H1 (cell line): ENCODE results near the gene SPOCK2. TPM values are rescaled to one million over a fixed set of nuclear protein-coding genes. Genes with fewer than 3 reads are reported as not detected.

Source experiments
- CTCF ChIA-PET: fragments of 300-600 bp; sonication (Branson Sonifier 250); formaldehyde crosslinking; loops from one replicate; lab custom pipeline; 2021; ENCODE audit not compliant: partially characterized antibody; lab: Charles Lee
- POLR2A ChIA-PET: fragments of 300-600 bp; sonication (Branson Sonifier 250); formaldehyde crosslinking; loops from one replicate; lab custom pipeline; 2021; ENCODE audit warnings: inconsistent platforms; ENCODE audit not compliant: partially characterized antibody; lab: Charles Lee
- DNase-seq, 2 experiments: peaks; one replicate each; pipeline versions ENCODE4 v3.0.0 to v3.0.0-alpha.2; 2010 to 2022; ENCODE audit warnings: low spot score in 2 of 2, low read depth in 1 of 2, mixed read lengths in 1 of 2
- FAIRE-seq: peaks from 2 replicates; lab custom pipeline; 2011; peaks lifted over from hg19 to GRCh38; lab: Jason Lieb, UNC
- H2AFZ ChIP-seq: 2 replicates; pipeline ENCODE4 v1.8.1; 2012; ENCODE audit warnings: low read length, inconsistent platforms
- H2AK5ac ChIP-seq: 2 replicates; pipeline ENCODE4 v1.6.1; 2013; ENCODE audit warnings: low read depth, low read length
- H2BK120ac ChIP-seq: replicated peaks from 2 replicates; pipeline ENCODE3; 2013; ENCODE audit warnings: low read depth, low read length, inconsistent platforms
- H2BK12ac ChIP-seq: 2 replicates; pipeline ENCODE4 v1.6.1; 2013; ENCODE audit warnings: low read depth, low read length
- H2BK15ac ChIP-seq: 2 replicates; pipeline ENCODE4 v1.6.1; 2013; ENCODE audit warnings: low read length
- H2BK20ac ChIP-seq: 2 replicates; pipeline ENCODE4 v1.6.1; 2013; ENCODE audit warnings: low read length
- H2BK5ac ChIP-seq: 2 replicates; pipeline ENCODE4 v1.6.1; 2013; ENCODE audit warnings: low read depth, low read length
- H3K14ac ChIP-seq: 2 replicates; pipeline ENCODE4 v1.6.1; 2013; ENCODE audit warnings: inconsistent platforms; ENCODE audit not compliant: insufficient read length
- H3K18ac ChIP-seq: 2 replicates; pipeline ENCODE4 v1.6.1; 2013; ENCODE audit warnings: low read length; ENCODE audit errors: extremely low read depth
- H3K23ac ChIP-seq: 2 replicates; pipeline ENCODE4 v1.6.1; 2013; ENCODE audit warnings: inconsistent platforms; ENCODE audit not compliant: insufficient read length
- H3K23me2 ChIP-seq: 2 replicates; pipeline ENCODE4 v1.6.1; 2013; ENCODE audit warnings: low read depth, low read length
- H3K27ac ChIP-seq: 2 replicates; pipeline ENCODE4 v1.6.1; 2011; ENCODE audit warnings: low read depth, low read length, inconsistent platforms
- H3K27me3 ChIP-seq, 4 experiments: replicated peaks in 1 of 4; 1 replicate in 1 of 4; 2 replicates in 3 of 4; pipeline versions ENCODE4 v1.6.1 to v1.8.1; 2011 to 2013; ENCODE audit warnings: low read length in 3 of 4, mild to moderate bottlenecking in 3 of 4, inconsistent platforms in 2 of 4, mixed read lengths in 2 of 4, moderate library complexity in 1 of 4; ENCODE audit not compliant: control insufficient read depth in 3 of 4, insufficient read depth in 3 of 4; ENCODE audit errors: extremely low read depth in 1 of 4
- H3K36me3 ChIP-seq, 4 experiments: 2 replicates each; pipeline versions ENCODE4 v1.6.1 to v1.8.1; 2011 to 2013; ENCODE audit warnings: mild to moderate bottlenecking in 4 of 4, low read length in 3 of 4, moderate library complexity in 2 of 4, control low read depth in 1 of 4, inconsistent platforms in 1 of 4; ENCODE audit not compliant: insufficient read depth in 4 of 4, control insufficient read depth in 2 of 4
- H3K4ac ChIP-seq: replicated peaks from 2 replicates; pipeline ENCODE3; 2013; ENCODE audit warnings: low read length, low read depth, mixed read lengths, inconsistent platforms; ENCODE audit not compliant: insufficient read length
- H3K4me1 ChIP-seq, 4 experiments: replicated peaks in 1 of 4; 1 replicate in 1 of 4; 2 replicates in 3 of 4; pipeline versions ENCODE4 v1.6.1 to v1.8.1; 2011 to 2013; ENCODE audit warnings: low read length in 3 of 4, inconsistent platforms in 2 of 4, mixed read lengths in 1 of 4; ENCODE audit not compliant: insufficient read depth in 4 of 4, control insufficient read depth in 3 of 4
- H3K4me2 ChIP-seq, 2 experiments: 2 replicates each; pipeline versions ENCODE4 v1.6.1 to v1.8.1; 2011 to 2013; ENCODE audit warnings: low read depth in 2 of 2, low read length in 2 of 2, control low read depth in 1 of 2, inconsistent platforms in 1 of 2, mild to moderate bottlenecking in 1 of 2; ENCODE audit not compliant: insufficient read depth in 1 of 2
- H3K4me3 ChIP-seq, 4 experiments: fragments of 200-600, 300-600 bp in 1 of 4; sonication (generic), shearing (Covaris generic), sonication (Bioruptor Twin) in 1 of 4; 2 replicates each; pipeline versions ENCODE4 v1.5.1 to v1.8.1; 2011 to 2016; ENCODE audit warnings: low read length in 4 of 4, low read depth in 3 of 4, control low read depth in 2 of 4, inconsistent platforms in 2 of 4, mild to moderate bottlenecking in 2 of 4, mixed read lengths in 1 of 4, moderate library complexity in 1 of 4; ENCODE audit not compliant: insufficient read depth in 2 of 4; ENCODE audit errors: extremely low read depth in 1 of 4
- H3K56ac ChIP-seq: replicated peaks from 2 replicates; pipeline ENCODE3; 2013; ENCODE audit warnings: low read depth, mild to moderate bottlenecking, mixed read lengths, low read length, inconsistent platforms; ENCODE audit not compliant: insufficient read length
- H3K79me1 ChIP-seq: 2 replicates; pipeline ENCODE4 v1.6.1; 2013; ENCODE audit warnings: low read depth, low read length, control low read depth
- H3K79me2 ChIP-seq, 2 experiments: 2 replicates each; pipeline versions ENCODE4 v1.6.1 to v1.8.1; 2012 to 2013; ENCODE audit warnings: low read length in 2 of 2, mild to moderate bottlenecking in 2 of 2, inconsistent platforms in 1 of 2; ENCODE audit not compliant: insufficient read depth in 2 of 2, control insufficient read depth in 1 of 2
- H3K9ac ChIP-seq, 4 experiments: replicated peaks in 1 of 4; 1 replicate in 1 of 4; 2 replicates in 3 of 4; pipeline versions ENCODE4 v1.6.1 to v1.8.1; 2011 to 2013; ENCODE audit warnings: low read depth in 3 of 4, low read length in 3 of 4, control low read depth in 2 of 4, mild to moderate bottlenecking in 2 of 4, moderate library complexity in 2 of 4, inconsistent platforms in 1 of 4; ENCODE audit errors: extremely low read depth in 1 of 4
- H3K9me3 ChIP-seq, 2 experiments: 2 replicates each; pipeline versions ENCODE4 v1.6.1 to v1.8.1; 2012 to 2013; ENCODE audit warnings: mild to moderate bottlenecking in 2 of 2, moderate library complexity in 2 of 2, control low read depth in 1 of 2, inconsistent platforms in 1 of 2, low read depth in 1 of 2, low read length in 1 of 2, mixed read lengths in 1 of 2; ENCODE audit not compliant: insufficient read depth in 2 of 2
- H4K20me1 ChIP-seq, 2 experiments: replicated peaks in 1 of 2; 2 replicates each; pipeline versions ENCODE3 to v1.8.1; 2011 to 2013; ENCODE audit warnings: inconsistent platforms in 2 of 2, low read length in 2 of 2, mild to moderate bottlenecking in 1 of 2; ENCODE audit not compliant: insufficient read depth in 2 of 2, control insufficient read depth in 1 of 2
- H4K5ac ChIP-seq: 2 replicates; pipeline ENCODE4 v1.6.1; 2013; ENCODE audit warnings: low read length, low read depth, mixed read lengths, inconsistent platforms; ENCODE audit not compliant: insufficient read length
- H4K8ac ChIP-seq: 2 replicates; pipeline ENCODE4 v1.8.0; 2013; ENCODE audit warnings: mild to moderate bottlenecking, moderate library complexity, low read length, inconsistent platforms; ENCODE audit not compliant: insufficient read depth; ENCODE audit errors: extremely low read depth
- H4K91ac ChIP-seq: replicated peaks from 2 replicates; pipeline ENCODE3; 2013; ENCODE audit warnings: low read length, mixed read lengths, inconsistent platforms; ENCODE audit not compliant: insufficient read length
- CBX8 ChIP-seq: fragments of 300-800, 300-1000 bp; sonication (generic); IDR thresholded peaks from 2 replicates; pipeline ENCODE4 v1.7.1; 2016; ENCODE audit warnings: low read depth, low read length, borderline replicate concordance
- E2F6 ChIP-seq: IDR thresholded peaks from 2 replicates; pipeline ENCODE4 v1.6.1; 2012; ENCODE audit warnings: inconsistent platforms
- FOSL1 ChIP-seq: IDR thresholded peaks from 2 replicates; pipeline ENCODE4 v1.6.1; 2011; ENCODE audit warnings: mild to moderate bottlenecking, low read depth, low read length, moderate library complexity; ENCODE audit not compliant: insufficient read depth
- GTF2F1 ChIP-seq: IDR thresholded peaks from 2 replicates; pipeline ENCODE4 v1.6.1; 2012; ENCODE audit warnings: low read depth, low read length, improper control_type of control experiment, borderline replicate concordance
- MAX ChIP-seq: IDR thresholded peaks from 2 replicates; pipeline ENCODE4 v1.6.1; 2012; ENCODE audit warnings: inconsistent platforms
- NRF1 ChIP-seq: IDR thresholded peaks from 2 replicates; pipeline ENCODE4 v1.6.1; 2011; ENCODE audit warnings: mild to moderate bottlenecking, low read depth, low read length, improper control_type of control experiment
- PHF8 ChIP-seq: fragments of 200-600 bp; sonication (generic); conservative IDR thresholded peaks from 2 replicates; pipeline ENCODE4 v1.7.1; 2012; ENCODE audit warnings: low read depth, mild to moderate bottlenecking, inconsistent platforms, low read length, moderate library complexity
- RBBP5 ChIP-seq: IDR thresholded peaks from 2 replicates; pipeline ENCODE4 v1.7.1; 2012; ENCODE audit warnings: low read depth, mild to moderate bottlenecking, inconsistent platforms, low read length, moderate library complexity, borderline replicate concordance
- RNF2 ChIP-seq: fragments of 200-900, 300-1000 bp; sonication (generic); IDR thresholded peaks from 2 replicates; pipeline ENCODE4 v1.7.1; 2016; ENCODE audit warnings: borderline replicate concordance, low read depth, mild to moderate bottlenecking, antibody characterized with exemption, low read length; ENCODE audit not compliant: poor library complexity, severe bottlenecking; ENCODE audit errors: missing control alignments
- USF2 ChIP-seq: IDR thresholded peaks from 2 replicates; pipeline ENCODE4 v1.6.1; 2011; ENCODE audit warnings: low read length, improper control_type of control experiment
- WGBS, 2 experiments: shearing (Covaris generic) in 1 of 2; methylation state at CpG; one replicate each; pipeline versions ENCODE4 v1.1.6 to v1.1.7; 2013 to 2015; ENCODE audit warnings: low lambda C conversion rate in 2 of 2, mixed read lengths in 2 of 2, inconsistent platforms in 1 of 2, low coverage in 1 of 2, missing lambda C conversion rate in 1 of 2; ENCODE audit not compliant: insufficient replicate concordance in 2 of 2, insufficient coverage in 1 of 2, insufficient read length in 1 of 2; ENCODE audit errors: extremely low coverage in 1 of 2, missing lambda C conversion rate in 1 of 2; 5-methylcytosine and 5-hydroxymethylcytosine counted together
- polyA plus RNA-seq, 7 experiments: library from polyadenylated mRNA; depleted of rRNA in 3 of 7; stranded (reverse) in 5 of 7; unstranded in 2 of 7; fragments of >200 nt in 5 of 7; fragments of 200-250 nt in 2 of 7; gene quantifications; 1 replicate in 5 of 7; 2 replicates in 1 of 7; 4 replicates in 1 of 7; pipeline versions ENCODE4 v1.2.1 to v1.2.3, GENCODE V29; 2011 to 2013; ENCODE audit warnings: missing spikeins in 2 of 7, mixed read lengths in 2 of 7
- total RNA-seq: library from RNA; stranded (reverse); fragmentation: NEBNext Ultra II Directional; extraction: Animal tissue kit (Norgen Biotek cat#: 25700); gene quantifications from 2 replicates; pipeline ENCODE4 v1.2.1, GENCODE V29; 2021

The SPOCK2 gene
- total and polyA plus RNA-seq, 2 of the 8 experiments (the other 6 are each of a cell fraction or from before 2014, with no cell fraction given), result 1.5 to 1.9 TPM

- POLR2A ChIA-PET, result interaction anchor here (1.0 to 1.1 kb wide), 2 partner anchors 10 to 48 kb away, joined by 3 to 4 read pairs; partner anchors contain the start of gene CHST3
- TF ChIP-seq GTF2F1 (no peak), MAX (no peak), RBBP5 (no peak), NRF1 (no peak), PHF8 (no peak), USF2 (no peak), FOSL1 (no peak), CBX8 (no peak), E2F6 (no peak), RNF2 (no peak)
Observed at GRCh38 chr10:72011976-72012512, 76.3 kb downstream of the SPOCK2 start.

More at GRCh38 chr10:72011976-72012512, 76.3 kb downstream of the SPOCK2 start:
- Histone ChIP-seq H3K18ac (no peak overlapping the region), H2BK20ac (no peak overlapping the region), H2BK15ac (no peak overlapping the region), H3K4me3 (no peak overlapping the region), H3K23me2 (no peaks in the 10 kb centered on the region), H4K20me1 (no peaks in the 10 kb centered on the region), H4K5ac (no peak overlapping the region), H3K23ac (no peak overlapping the region), H3K9ac (no peak overlapping the region), H2AFZ (no peak overlapping the region), H3K79me1 (no peaks in the 10 kb centered on the region), H3K36me3 (peaks cover 0 to 5% (median 0%) of the 10 kb centered on the region in 4 experiments; a peak in 2 of 8 replicates), H3K9me3 (no peaks in the 10 kb centered on the region), H2BK12ac (no peak overlapping the region), H3K56ac (no peak overlapping the region), H3K27me3 (no peaks in the 10 kb centered on the region), H3K4me2 (no peak overlapping the region), H3K14ac (no peak overlapping the region), H4K8ac (no peak overlapping the region), H3K4me1 (no peaks in the 10 kb centered on the region; a peak in 1 of 7 replicates), H2BK5ac (no peak overlapping the region), H2AK5ac (no peak overlapping the region), H2BK120ac (no peak overlapping the region), H3K4ac (no peak overlapping the region), H4K91ac (no peak overlapping the region), H3K79me2 (no peaks in the 10 kb centered on the region), H3K27ac (no peak overlapping the region)
- DNase-seq (no peak), FAIRE-seq (no peak)
- CTCF ChIA-PET, result interaction anchor here (0.6 to 1.8 kb wide), 7 partner anchors 27 to 731 kb away, joined by 3 to 6 read pairs (median 4); no protein-coding TSS in a partner anchor
- 87% methylated on average over 7 of the region's 7 CpGs; no CpG with 5 or more reads in 1 of the 2 experiments for WGBS, 2 experiments
